HG03139 (cell line): ENCODE data around the gene ETV7.

Experiments used
- ATAC-seq: cut with Tn5 transposase; IDR thresholded peaks from one replicate; pipeline ENCODE4 v1.9.1; 2021; ENCODE audit not compliant: unreplicated experiment

ETV7 gene

GRCh38 chr6:36324715-36325114, 62.8 kb downstream of the ETV7 start:
- no peak for ATAC-seq

GRCh38 chr6:36324191-36324590, 63.3 kb downstream of the ETV7 start:
- ATAC-seq, result no peak

GRCh38 chr6:36323062-36323461, 64.4 kb downstream of the ETV7 start:
- ATAC-seq, result no peak

GRCh38 chr6:36322591-36322990, 64.9 kb downstream of the ETV7 start:
- no peak for ATAC-seq

DNA sequence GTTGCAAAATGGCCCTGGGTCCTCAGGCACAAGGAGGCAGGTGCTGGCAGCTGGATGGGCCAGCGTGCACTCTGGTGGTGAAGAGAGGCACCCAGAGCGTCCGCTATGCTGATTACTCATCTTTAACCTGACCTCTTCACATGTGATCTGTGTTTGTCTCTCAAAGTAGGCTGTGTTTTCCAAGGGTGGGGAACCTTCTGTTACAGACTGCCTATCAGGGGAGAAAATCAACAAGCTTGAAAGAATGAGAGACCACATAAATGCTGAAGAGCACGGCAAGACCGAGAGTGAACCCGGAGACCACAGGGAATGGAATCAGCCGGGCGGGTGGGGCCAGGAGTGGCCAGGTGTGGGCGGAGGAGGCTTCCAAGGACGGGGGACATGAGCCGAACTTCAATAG, 67.0 kb downstream of the ETV7 start:
- no peak for ATAC-seq

DNA sequence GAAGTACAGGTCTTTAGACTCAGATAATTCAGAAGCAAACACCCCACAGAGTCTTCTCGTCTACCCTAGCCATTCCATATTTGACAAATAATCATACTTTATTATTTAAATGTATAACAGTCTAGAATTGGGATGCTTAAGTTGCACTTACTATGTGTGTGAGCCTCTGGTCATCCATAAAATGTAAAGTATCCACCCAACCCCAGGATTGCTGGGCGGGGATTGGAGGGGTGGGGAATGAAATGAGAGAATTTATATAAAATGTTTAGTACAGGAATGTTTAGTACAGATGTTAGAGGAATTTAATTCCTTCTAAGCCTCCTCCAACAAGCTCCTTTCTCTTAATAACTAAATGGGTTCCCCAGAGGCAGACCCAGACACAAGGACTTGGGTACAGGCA, 67.6 kb downstream of the ETV7 start:
- no peak for ATAC-seq

GRCh38 chr6:36319436-36319762, 68.1 kb downstream of the ETV7 start:
- no peak for ATAC-seq

DNA sequence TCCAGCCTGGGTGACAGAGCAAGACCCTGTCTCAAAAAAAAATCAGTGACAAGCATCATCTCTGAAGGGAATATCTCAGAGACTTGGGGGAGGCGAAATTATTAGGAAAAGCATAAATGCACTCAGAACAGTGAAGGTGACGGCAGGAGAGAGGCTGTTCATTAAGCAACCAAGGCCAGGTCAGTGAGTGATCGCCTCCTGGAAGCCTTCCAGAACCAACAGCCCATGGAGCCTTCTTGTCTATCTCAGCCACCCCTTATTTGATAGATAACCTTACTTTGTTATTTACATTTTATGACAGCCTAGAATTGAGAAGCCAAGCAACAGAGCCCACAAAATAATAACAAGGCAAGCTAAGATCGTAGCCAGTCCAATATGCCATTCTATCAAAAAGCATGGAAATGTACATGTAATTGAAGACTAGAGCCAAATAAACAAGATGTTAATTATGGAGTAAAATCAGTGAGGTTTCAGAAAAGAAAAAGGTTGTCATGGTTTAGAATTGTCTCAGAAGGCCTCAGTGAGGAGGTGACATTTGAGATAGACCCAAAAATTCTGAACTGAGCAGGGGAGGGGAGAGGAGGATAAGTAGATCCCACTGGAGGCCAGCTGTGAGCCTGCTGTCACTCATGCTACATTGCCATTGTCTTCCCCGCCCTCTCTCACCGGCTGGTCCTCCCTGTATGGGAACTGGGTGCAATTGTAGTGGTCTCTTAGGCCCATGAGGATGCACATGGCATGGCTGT, 68.6 kb downstream of the ETV7 start:
- ATAC-seq, result no peak

GRCh38 chr6:36317623-36318022, 69.8 kb downstream of the ETV7 start:
- no peak for ATAC-seq
